Stimulated activated naive CD8-positive, alpha-beta T cell treated with anti-CD3 and anti-CD28 coated beads, Interleukin-15, Interleukin-2, amounts not matched to agents 100 U/mL and 50 U/mL, for 24 hours (primary cell): ENCODE measurements around the gene VIT.

ENCODE experiments used
- ATAC-seq: fragments of 150-1000 bp; cut with Tn5 transposase; one replicate; pipeline ENCODE4 v1.10.0; 2021
- DNase-seq: peaks from one replicate; pipeline ENCODE4 v3.0.0; 2021

The VIT gene

GRCh38 chr2:36861896-36862295 lies 165.4 kb downstream of the VIT start:
- no peak for ATAC-seq
- no peak for DNase-seq
